Measurements from ENCODE around the gene PCDH1.

PCDH1 gene

GRCh38 chr5:141805874-141806595 lies 72.2 kb downstream of the PCDH1 start:
- no peak for DNase-seq

GRCh38 chr5:141804475-141804874 lies 73.7 kb downstream of the PCDH1 start:
- no peak for DNase-seq

All from suppressor macrophage treated with lipopolysaccharide for 1 hour (primary cell).